ENCODE data around the gene HPCAL1. TPM values are rescaled to one million over a fixed set of nuclear protein-coding genes. Genes with fewer than 3 reads are reported as not detected.

Gene HPCAL1
- total and polyA plus RNA-seq, 10 of the 15 experiments (the other 5 are each of a cell fraction or from before 2014, with no cell fraction given) = 0.40 to 12.8 (median 7.9) TPM

DNA sequence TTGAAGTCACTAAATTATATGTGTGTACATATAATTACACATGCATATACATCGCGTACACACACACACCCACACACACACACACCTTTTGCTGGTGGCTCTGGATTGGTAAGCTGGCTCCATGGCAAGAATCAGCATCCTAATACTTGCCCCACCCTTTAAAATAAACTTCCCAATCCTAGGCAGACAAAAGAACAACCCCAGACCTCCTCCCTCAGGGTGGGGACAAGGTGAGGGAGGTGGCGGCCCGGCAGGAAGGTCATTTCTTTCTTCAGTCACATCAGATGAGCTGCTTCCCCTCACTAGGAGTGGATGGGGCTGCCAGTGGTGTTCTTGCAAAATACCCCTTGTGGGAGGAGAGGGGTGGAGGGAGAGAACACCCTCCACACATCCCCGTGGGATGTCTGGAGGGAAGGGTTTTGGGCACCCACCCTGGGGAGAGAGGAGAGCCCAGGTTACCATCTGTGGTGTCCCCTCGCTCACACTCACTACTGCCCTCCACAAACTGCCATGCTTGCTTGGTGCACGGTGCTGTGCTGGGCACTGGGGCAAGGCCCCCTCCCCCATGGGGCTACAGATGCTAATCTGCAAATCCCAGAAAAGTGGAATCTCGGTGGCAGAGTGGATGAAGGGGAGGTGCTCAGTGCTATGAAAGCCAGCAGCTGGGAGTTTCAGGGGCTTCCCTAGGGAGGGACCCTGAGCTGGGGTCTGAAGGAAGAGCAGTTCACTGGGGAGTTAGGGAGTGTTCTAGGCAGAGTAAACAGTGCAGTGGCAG lies 81.4 kb downstream of the HPCAL1 start:
- ChIA-PET SMC1A (ENCODE audit: uncharacterized antibody, unreplicated experiment) (interaction anchor here (1.1 to 6.9 kb wide), 2 partner anchors 24 to 80 kb away, joined by 3 to 112 read pairs; no protein-coding TSS in a partner anchor), RAD21 (ENCODE audit: unreplicated experiment) (interaction anchor here (1.0 to 2.4 kb wide), 4 partner anchors 9 to 82 kb away, joined by 3 to 13 read pairs (median 6); partner anchors contain the start of gene HPCAL1), CTCF (interaction anchor here (0.7 to 3.3 kb wide), 4 partner anchors 12 to 46 kb away, joined by 3 to 41 read pairs (median 4); no protein-coding TSS in a partner anchor), POLR2A (interaction anchor here (0.6 to 7.1 kb wide), 6 partner anchors 25 to 584 kb away, joined by 3 to 77 read pairs (median 4); no protein-coding TSS in a partner anchor)
- Histone ChIP-seq H3K4me3 (no peak overlapping the region), H3K9me3 (replicated peaks; ENCODE audit: control insufficient read depth, insufficient read depth, low read length) (no peaks in the 10 kb centered on the region), H4K20me1 (ENCODE audit: control insufficient read depth, insufficient read depth) (no peaks in the 10 kb centered on the region), H3K4me2 (ENCODE audit: control insufficient read depth, insufficient read depth) (no peak overlapping the region), H3K4me1 (ENCODE audit: control insufficient read depth, insufficient read depth, low read length) (peaks cover 19% of the 10 kb centered on the region), H3K27me3 (replicated peaks in 1 of 2; ENCODE audit: control insufficient read depth in 2 of 2, insufficient read depth in 2 of 2, low read length in 1 of 2) (no peaks in the 10 kb centered on the region), H3K79me2 (ENCODE audit: control insufficient read depth, insufficient read depth, low read length) (no peaks in the 10 kb centered on the region), H3K36me3 (ENCODE audit: control insufficient read depth in 2 of 2, insufficient read depth in 2 of 2, low read length in 1 of 2) (no peaks in the 10 kb centered on the region), H2AFZ (ENCODE audit: control insufficient read depth, low read depth, low read length) (no peak overlapping the region), H3K27ac (ENCODE audit: control insufficient read depth, insufficient read depth) (no peak overlapping the region), H3K9ac (ENCODE audit: control insufficient read depth, insufficient read depth, low read length) (no peak overlapping the region)
- no TSS peak for BruUV-seq (replicated peaks)
- FAIRE-seq (no peak), DNase-seq (ENCODE audit: low read depth, low spot score) (no peak), ATAC-seq (no peak)
- in situ Hi-C loops (cut with MboI) = no loop called here
- no peak for TF ChIP-seq SMARCA5 (IDR thresholded peaks at IDR 0.05)
- TF ChIP-seq CHD4 (IDR thresholded peaks at IDR 0.05) = no peak
- no peak for TF ChIP-seq KAT2A (conservative IDR thresholded peaks at IDR 0.05; ENCODE audit: control insufficient read depth, low read depth, low read length)
- WGBS (ENCODE audit: insufficient coverage, insufficient replicate concordance, low lambda C conversion rate, missing lambda C conversion rate) = 29% methylated on average over 8 of the region's 8 CpGs
- intact Hi-C loops (cut with micrococcal nuclease; ENCODE audit: unreplicated experiment) = loop anchor here (2.0 kb wide), 1 partner anchor 25 kb away; no protein-coding TSS in a partner anchor

- TF ChIP-seq RELA (IDR thresholded peaks at IDR 0.05; ENCODE audit: borderline replicate concordance, partially characterized antibody) (no peak), USF2 (IDR thresholded peaks at IDR 0.05; ENCODE audit: borderline replicate concordance, low read depth, low read length) (no peak), SMAD5 (IDR thresholded peaks at IDR 0.05; ENCODE audit: low read depth) (no peak)
- Histone ChIP-seq H3K9me3 (replicated peaks; ENCODE audit: control insufficient read depth, insufficient read depth, low read length) (no peaks in the 10 kb centered on the region), H3K4me2 (ENCODE audit: control insufficient read depth, insufficient read depth) (no peak overlapping the region), H4K20me1 (ENCODE audit: control insufficient read depth, insufficient read depth) (no peaks in the 10 kb centered on the region; the same call in 1 of the 2 replicates), H3K4me1 (ENCODE audit: control insufficient read depth, insufficient read depth, low read length) (peaks cover 14% of the 10 kb centered on the region), H3K79me2 (ENCODE audit: control insufficient read depth, insufficient read depth, low read length) (no peaks in the 10 kb centered on the region), H3K9ac (ENCODE audit: control insufficient read depth, insufficient read depth, low read length) (no peak overlapping the region), H3K36me3 (ENCODE audit: control insufficient read depth in 2 of 2, insufficient read depth in 2 of 2, low read length in 1 of 2) (no peaks in the 10 kb centered on the region), H3K4me3 (no peak overlapping the region), H2AFZ (ENCODE audit: control insufficient read depth, low read depth, low read length) (no peak overlapping the region), H3K27me3 (replicated peaks in 1 of 2; ENCODE audit: control insufficient read depth in 2 of 2, insufficient read depth in 2 of 2, low read length in 1 of 2) (no peaks in the 10 kb centered on the region), H3K27ac (ENCODE audit: control insufficient read depth, insufficient read depth) (no peak overlapping the region)
- no peak for FAIRE-seq
- intact Hi-C loops (cut with micrococcal nuclease; ENCODE audit: unreplicated experiment) (no loop called here), in situ Hi-C loops (cut with MboI) (no loop called here)
- POLR2A ChIA-PET = no interaction called here
- CTCF ChIA-PET = interaction anchor here (0.6 to 1.9 kb wide), 2 partner anchors 10 to 11 kb away, joined by 3 to 4 read pairs; no protein-coding TSS in a partner anchor
- no TSS peak for BruUV-seq (replicated peaks)
- ATAC-seq = no peak
- SMC1A ChIA-PET (ENCODE audit: uncharacterized antibody, unreplicated experiment) = interaction anchor here (0.9 kb wide), 1 partner anchor 24 kb away, joined by 3 read pairs; no protein-coding TSS in a partner anchor
- WGBS (ENCODE audit: insufficient coverage, insufficient replicate concordance, low lambda C conversion rate, missing lambda C conversion rate) = 77% methylated on average over 17 of the region's 17 CpGs
- DNase-seq (ENCODE audit: low read depth, low spot score) = no peak
- RAD21 ChIA-PET (ENCODE audit: unreplicated experiment) = no interaction called here
Measured at GRCh38 chr2:10385501-10385900, 82.8 kb downstream of the HPCAL1 start.
